ENCODE data around the gene LAMA1.
"Not testable (repeated sequence)": the region's sequence is repeated elsewhere in the genome, so short reads cannot be mapped to it uniquely, and the experiment has no call there.

The LAMA1 gene

GRCh38 chr18:7152440-7152839 lies 34.8 kb upstream of the LAMA1 start:
- Histone ChIP-seq H2AK5ac (ENCODE audit: low read length, severe bottlenecking) (no peak overlapping the region), H2BK12ac (ENCODE audit: low read length in 2 of 2) (no peak overlapping the region), H3K4me2 (ENCODE audit: low read length, poor library complexity, severe bottlenecking) (no peak overlapping the region), H3K36me3 (ENCODE audit: control insufficient read depth in 1 of 2, insufficient read depth in 2 of 2, low read depth in 1 of 2, low read length in 2 of 2) (no peaks in the 10 kb centered on the region), H3K4me3 (ENCODE audit: insufficient read depth in 1 of 2, low read depth in 1 of 2, low read length in 2 of 2) (no peak overlapping the region), H3K27me3 (ENCODE audit: control insufficient read depth in 1 of 2, insufficient read depth in 1 of 2, low read length in 2 of 2) (no peaks in the 10 kb centered on the region), H3K27ac (ENCODE audit: low read length, poor library complexity, severe bottlenecking) (no peak overlapping the region), H3K9me3 (ENCODE audit: control insufficient read depth, low read length) (no peaks in the 10 kb centered on the region), H4K8ac (ENCODE audit: low read length) (no peak overlapping the region), H2BK120ac (ENCODE audit: low read depth, low read length) (no peak overlapping the region), H3K18ac (ENCODE audit: low read depth in 1 of 2, low read length in 2 of 2) (no peak overlapping the region), H3K23ac (ENCODE audit: low read length in 2 of 2) (no peak overlapping the region), H2AFZ (ENCODE audit: low read depth, low read length) (no peak overlapping the region), H4K91ac (ENCODE audit: low read length) (no peak overlapping the region), H3K4me1 (ENCODE audit: control insufficient read depth, insufficient read depth, low read depth, low read length) (no peaks in the 10 kb centered on the region), H3K4ac (ENCODE audit: low read depth in 1 of 2, low read length in 2 of 2) (no peak overlapping the region), H2BK15ac (ENCODE audit: low read depth, poor library complexity, severe bottlenecking) (no peak overlapping the region), H3K79me1 (replicated peaks; ENCODE audit: low read length, poor library complexity, severe bottlenecking) (no peaks in the 10 kb centered on the region), H2BK5ac (ENCODE audit: low read depth, low read length, poor library complexity, severe bottlenecking) (no peak overlapping the region), H3K14ac (ENCODE audit: low read length in 2 of 2) (no peak overlapping the region), H3K9ac (ENCODE audit: low read length) (no peak overlapping the region)
- no peak for DNase-seq
- 94% methylated on average over 1 of the region's 1 CpG for WGBS

GRCh38 chr18:7147399-7147798 lies 29.8 kb upstream of the LAMA1 start:
- H2BK15ac ChIP-seq (ENCODE audit: low read depth, poor library complexity, severe bottlenecking) = no peak overlapping the region
- no peaks in the 10 kb centered on the region for H3K4me1 ChIP-seq (ENCODE audit: control insufficient read depth, insufficient read depth, low read depth, low read length)
- H3K27me3 ChIP-seq (ENCODE audit: control insufficient read depth in 1 of 2, insufficient read depth in 1 of 2, low read length in 2 of 2) = no peaks in the 10 kb centered on the region
- H3K36me3 ChIP-seq (ENCODE audit: control insufficient read depth in 1 of 2, insufficient read depth in 2 of 2, low read depth in 1 of 2, low read length in 2 of 2) = no peaks in the 10 kb centered on the region
- no peak overlapping the region for H2BK5ac ChIP-seq (ENCODE audit: low read depth, low read length, poor library complexity, severe bottlenecking)
- no peak for DNase-seq
- no peak overlapping the region for H4K91ac ChIP-seq (ENCODE audit: low read length)
- no peaks in the 10 kb centered on the region for H3K79me1 ChIP-seq (replicated peaks; ENCODE audit: low read length, poor library complexity, severe bottlenecking)
- H3K9ac ChIP-seq (ENCODE audit: low read length) = no peak overlapping the region
- H2AFZ ChIP-seq (ENCODE audit: low read depth, low read length) = no peak overlapping the region
- no peak overlapping the region for H3K27ac ChIP-seq (ENCODE audit: low read length, poor library complexity, severe bottlenecking)
- no peak overlapping the region for H2AK5ac ChIP-seq (ENCODE audit: low read length, severe bottlenecking)
- no peaks in the 10 kb centered on the region for H3K9me3 ChIP-seq (ENCODE audit: control insufficient read depth, low read length)
- H3K18ac ChIP-seq (ENCODE audit: low read depth in 1 of 2, low read length in 2 of 2) = no peak overlapping the region
- no peak overlapping the region for H3K23ac ChIP-seq (ENCODE audit: low read length in 2 of 2)
- H2BK12ac ChIP-seq (ENCODE audit: low read length in 2 of 2) = no peak overlapping the region
- H3K4me3 ChIP-seq (ENCODE audit: insufficient read depth in 1 of 2, low read depth in 1 of 2, low read length in 2 of 2) = no peak overlapping the region
- H3K14ac ChIP-seq (ENCODE audit: low read length in 2 of 2) = no peak overlapping the region
- H2BK120ac ChIP-seq (ENCODE audit: low read depth, low read length) = no peak overlapping the region
- 69% methylated on average over 7 of the region's 7 CpGs for WGBS
- no peak overlapping the region for H3K4ac ChIP-seq (ENCODE audit: low read depth in 1 of 2, low read length in 2 of 2)
- no peak overlapping the region for H4K8ac ChIP-seq (ENCODE audit: low read length)
- no peak overlapping the region for H3K4me2 ChIP-seq (ENCODE audit: low read length, poor library complexity, severe bottlenecking)

GRCh38 chr18:7146067-7146466 lies 28.5 kb upstream of the LAMA1 start:
- 100% methylated on average over 1 of the region's 1 CpG for WGBS
- Histone ChIP-seq H3K18ac (ENCODE audit: low read depth in 1 of 2, low read length in 2 of 2) (no peak overlapping the region), H3K4me2 (ENCODE audit: low read length, poor library complexity, severe bottlenecking) (no peak overlapping the region), H2BK120ac (ENCODE audit: low read depth, low read length) (no peak overlapping the region), H3K27me3 (ENCODE audit: control insufficient read depth in 1 of 2, insufficient read depth in 1 of 2, low read length in 2 of 2) (no peaks in the 10 kb centered on the region), H3K4ac (ENCODE audit: low read depth in 1 of 2, low read length in 2 of 2) (no peak overlapping the region), H3K9ac (ENCODE audit: low read length) (no peak overlapping the region), H3K4me1 (ENCODE audit: control insufficient read depth, insufficient read depth, low read depth, low read length) (no peaks in the 10 kb centered on the region), H2BK5ac (ENCODE audit: low read depth, low read length, poor library complexity, severe bottlenecking) (no peak overlapping the region), H2BK15ac (ENCODE audit: low read depth, poor library complexity, severe bottlenecking) (no peak overlapping the region), H3K27ac (ENCODE audit: low read length, poor library complexity, severe bottlenecking) (no peak overlapping the region), H3K4me3 (ENCODE audit: insufficient read depth in 1 of 2, low read depth in 1 of 2, low read length in 2 of 2) (no peak overlapping the region), H4K8ac (ENCODE audit: low read length) (no peak overlapping the region), H3K9me3 (ENCODE audit: control insufficient read depth, low read length) (no peaks in the 10 kb centered on the region), H4K91ac (ENCODE audit: low read length) (no peak overlapping the region), H2AK5ac (ENCODE audit: low read length, severe bottlenecking) (no peak overlapping the region), H3K14ac (ENCODE audit: low read length in 2 of 2) (no peak overlapping the region), H2AFZ (ENCODE audit: low read depth, low read length) (no peak overlapping the region), H3K36me3 (ENCODE audit: control insufficient read depth in 1 of 2, insufficient read depth in 2 of 2, low read depth in 1 of 2, low read length in 2 of 2) (no peaks in the 10 kb centered on the region), H3K23ac (ENCODE audit: low read length in 2 of 2) (no peak overlapping the region), H3K79me1 (replicated peaks; ENCODE audit: low read length, poor library complexity, severe bottlenecking) (no peaks in the 10 kb centered on the region), H2BK12ac (ENCODE audit: low read length in 2 of 2) (no peak overlapping the region)
- DNase-seq = no peak

GRCh38 chr18:7144921-7145320 lies 27.3 kb upstream of the LAMA1 start:
- not testable (repeated sequence) for H3K36me3 ChIP-seq (ENCODE audit: control insufficient read depth in 1 of 2, insufficient read depth in 2 of 2, low read depth in 1 of 2, low read length in 2 of 2); H3K4me1 ChIP-seq (ENCODE audit: control insufficient read depth, insufficient read depth, low read depth, low read length); H2AK5ac ChIP-seq (ENCODE audit: low read length, severe bottlenecking); H3K14ac ChIP-seq (ENCODE audit: low read length in 2 of 2); H3K4me2 ChIP-seq (ENCODE audit: low read length, poor library complexity, severe bottlenecking); H2BK12ac ChIP-seq (ENCODE audit: low read length in 2 of 2); H3K9ac ChIP-seq (ENCODE audit: low read length); H4K91ac ChIP-seq (ENCODE audit: low read length); H3K9me3 ChIP-seq (ENCODE audit: control insufficient read depth, low read length); H2BK120ac ChIP-seq (ENCODE audit: low read depth, low read length); H2BK15ac ChIP-seq (ENCODE audit: low read depth, poor library complexity, severe bottlenecking); H3K23ac ChIP-seq (ENCODE audit: low read length in 2 of 2); H3K18ac ChIP-seq (ENCODE audit: low read depth in 1 of 2, low read length in 2 of 2); H4K8ac ChIP-seq (ENCODE audit: low read length); H3K79me1 ChIP-seq (replicated peaks; ENCODE audit: low read length, poor library complexity, severe bottlenecking); H3K27me3 ChIP-seq (ENCODE audit: control insufficient read depth in 1 of 2, insufficient read depth in 1 of 2, low read length in 2 of 2); H3K27ac ChIP-seq (ENCODE audit: low read length, poor library complexity, severe bottlenecking); H3K4me3 ChIP-seq (ENCODE audit: insufficient read depth in 1 of 2, low read depth in 1 of 2, low read length in 2 of 2); DNase-seq; H2AFZ ChIP-seq (ENCODE audit: low read depth, low read length); H2BK5ac ChIP-seq (ENCODE audit: low read depth, low read length, poor library complexity, severe bottlenecking); H3K4ac ChIP-seq (ENCODE audit: low read depth in 1 of 2, low read length in 2 of 2)
- 96% methylated on average over 12 of the region's 12 CpGs for WGBS

Measured in mesenchymal stem cell (in vitro differentiated cells and primary cell).